GM19239 (cell line): Measurements from ENCODE around the gene APOBEC3C.
"Not testable (repeated sequence)": the region's sequence is repeated elsewhere in the genome, so short reads cannot be mapped to it uniquely, and the experiment has no call there.

Experiments used
- DNase-seq: peaks from one replicate; pipeline ENCODE4 v3.0.0; 2011; ENCODE audit warnings: low spot score; ENCODE audit not compliant: insufficient read length
- FAIRE-seq: peaks from 2 replicates; lab custom pipeline; 2011; peaks lifted over from hg19 to GRCh38; lab: Jason Lieb, UNC

APOBEC3C gene

DNA sequence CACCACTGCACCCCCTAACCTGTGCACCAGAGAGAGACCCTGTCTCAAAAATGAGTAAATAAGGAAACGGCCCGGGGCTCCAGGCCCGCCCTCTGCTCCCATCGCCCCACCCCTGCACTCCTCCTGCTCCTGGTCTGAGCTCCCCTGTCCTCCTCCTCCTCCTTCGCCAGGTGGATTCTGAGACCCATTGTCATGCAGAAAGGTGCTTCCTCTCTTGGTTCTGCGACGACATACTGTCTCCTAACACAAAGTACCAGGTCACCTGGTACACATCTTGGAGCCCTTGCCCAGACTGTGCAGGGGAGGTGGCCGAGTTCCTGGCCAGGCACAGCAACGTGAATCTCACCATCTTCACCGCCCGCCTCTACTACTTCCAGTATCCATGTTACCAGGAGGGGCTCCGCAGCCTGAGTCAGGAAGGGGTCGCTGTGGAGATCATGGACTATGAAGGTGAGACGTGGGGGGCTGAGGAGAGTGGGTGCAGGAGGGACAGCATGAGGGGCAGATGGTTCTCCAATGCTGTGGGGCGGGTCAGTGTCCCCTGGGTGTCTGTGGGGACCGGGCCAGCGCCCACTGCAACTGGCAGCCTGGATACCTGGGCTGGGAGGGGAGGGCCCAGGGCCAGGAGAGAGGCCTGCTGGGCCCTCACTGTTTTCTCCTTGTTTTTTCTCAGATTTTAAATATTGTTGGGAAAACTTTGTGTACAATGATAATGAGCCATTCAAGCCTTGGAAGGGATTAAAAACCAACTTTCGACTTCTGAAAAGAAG is 3.7 kb downstream of the APOBEC3C start:
- no peak for FAIRE-seq
- no peak for DNase-seq

DNA sequence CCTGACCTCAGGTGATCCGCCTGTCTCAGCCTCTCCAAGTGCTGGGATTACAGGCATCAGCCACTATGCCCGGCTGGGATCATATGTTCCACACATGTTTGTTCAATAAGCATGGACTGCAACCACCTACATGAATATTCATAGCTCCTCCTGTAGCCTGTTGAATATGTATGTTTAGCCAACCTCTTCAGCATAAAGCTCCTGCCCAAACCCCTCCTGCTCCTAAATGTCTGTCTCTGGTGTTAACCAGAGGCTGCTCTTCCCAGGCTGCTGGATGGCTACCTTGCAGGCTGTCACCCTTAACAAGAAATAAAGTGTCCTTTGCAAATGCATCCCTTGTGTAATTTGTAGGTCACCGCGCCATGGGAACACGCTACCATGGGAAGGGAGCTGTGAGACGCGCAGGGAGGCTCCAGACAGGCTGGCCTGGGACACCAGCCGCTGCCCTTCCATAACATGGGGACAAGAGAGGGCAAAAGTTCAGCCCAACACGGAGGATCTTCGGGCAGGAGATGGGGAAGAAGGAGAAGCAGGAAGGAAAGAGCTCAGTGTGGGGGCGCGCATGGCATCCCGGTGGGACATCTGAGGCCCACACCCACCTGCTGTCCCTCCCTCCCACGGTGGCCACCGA is 6.1 kb downstream of the APOBEC3C start:
- DNase-seq, result not testable (repeated sequence)
- peak; percentile 44 for FAIRE-seq

DNA sequence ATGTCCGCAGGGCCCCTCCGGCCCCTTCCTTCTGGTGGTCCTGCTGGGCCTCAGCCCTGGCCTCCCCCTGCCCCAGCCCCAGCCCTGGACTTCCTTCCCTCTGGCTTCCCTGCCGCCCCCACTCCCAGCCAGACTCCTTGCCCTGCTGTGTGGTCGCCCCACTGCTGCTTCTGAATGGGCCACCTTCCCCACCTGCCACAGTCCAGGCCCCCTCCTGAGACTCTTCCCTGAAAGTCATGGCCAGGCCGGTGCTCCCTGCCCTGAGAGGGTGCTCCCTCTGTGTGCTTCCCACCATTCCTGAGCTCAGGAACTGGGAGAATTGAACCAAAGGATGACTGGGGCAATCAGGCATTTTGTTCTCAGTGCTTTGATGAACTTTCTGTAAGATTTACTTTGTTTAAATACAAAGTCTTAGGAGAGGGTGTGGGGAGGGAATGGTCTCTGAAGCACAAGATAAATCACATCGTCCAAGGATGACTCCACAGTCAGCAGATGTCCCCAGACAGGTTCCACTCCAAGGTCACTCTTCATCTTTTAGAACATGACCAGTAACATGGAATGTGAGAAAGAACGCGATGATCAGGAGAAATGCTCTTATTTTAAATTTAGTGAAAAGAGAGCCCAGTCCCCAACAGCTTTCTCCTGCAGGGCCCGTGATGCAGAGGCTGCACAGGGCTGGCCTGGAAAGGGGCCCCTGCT is 7.6 kb downstream of the APOBEC3C start:
- peak; percentile 72 for FAIRE-seq
- DNase-seq, result no peak

DNA sequence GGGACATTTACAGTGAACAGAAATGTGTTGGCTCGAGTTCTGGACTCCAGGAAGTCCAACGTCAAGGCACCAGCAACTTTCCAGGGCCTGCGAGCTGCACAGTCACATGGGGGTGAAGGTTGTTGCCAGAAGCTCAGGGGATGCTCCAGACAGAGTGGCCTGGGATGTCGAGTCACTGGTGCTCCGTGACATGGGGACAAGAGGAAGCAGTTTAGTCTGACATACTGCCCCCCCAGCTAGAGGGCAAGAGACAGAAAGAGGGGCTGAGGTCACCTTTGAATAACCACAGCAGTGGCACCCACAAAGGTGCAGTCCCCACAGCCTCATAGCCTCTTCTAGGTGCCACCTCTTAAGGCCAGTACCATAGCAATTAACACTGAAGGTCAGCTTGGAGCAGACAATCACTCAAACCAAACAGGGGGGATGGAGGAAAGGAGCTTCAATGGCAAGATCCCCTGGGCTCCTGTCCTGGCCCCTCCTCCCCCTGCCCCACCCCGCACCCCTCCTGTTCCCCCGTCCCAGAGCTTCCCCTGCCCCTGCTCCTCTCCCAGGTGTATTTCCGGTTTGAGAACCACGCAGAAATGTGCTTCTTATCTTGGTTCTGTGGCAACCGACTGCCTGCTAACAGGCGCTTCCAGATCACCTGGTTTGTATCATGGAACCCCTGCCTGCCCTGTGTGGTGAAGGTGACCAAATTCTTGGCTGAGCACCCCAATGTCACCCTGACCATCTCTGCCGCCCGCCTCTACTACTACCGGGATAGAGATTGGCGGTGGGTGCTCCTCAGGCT is 10.7 kb downstream of the APOBEC3C start:
- FAIRE-seq (no peak), DNase-seq (no peak)

DNA sequence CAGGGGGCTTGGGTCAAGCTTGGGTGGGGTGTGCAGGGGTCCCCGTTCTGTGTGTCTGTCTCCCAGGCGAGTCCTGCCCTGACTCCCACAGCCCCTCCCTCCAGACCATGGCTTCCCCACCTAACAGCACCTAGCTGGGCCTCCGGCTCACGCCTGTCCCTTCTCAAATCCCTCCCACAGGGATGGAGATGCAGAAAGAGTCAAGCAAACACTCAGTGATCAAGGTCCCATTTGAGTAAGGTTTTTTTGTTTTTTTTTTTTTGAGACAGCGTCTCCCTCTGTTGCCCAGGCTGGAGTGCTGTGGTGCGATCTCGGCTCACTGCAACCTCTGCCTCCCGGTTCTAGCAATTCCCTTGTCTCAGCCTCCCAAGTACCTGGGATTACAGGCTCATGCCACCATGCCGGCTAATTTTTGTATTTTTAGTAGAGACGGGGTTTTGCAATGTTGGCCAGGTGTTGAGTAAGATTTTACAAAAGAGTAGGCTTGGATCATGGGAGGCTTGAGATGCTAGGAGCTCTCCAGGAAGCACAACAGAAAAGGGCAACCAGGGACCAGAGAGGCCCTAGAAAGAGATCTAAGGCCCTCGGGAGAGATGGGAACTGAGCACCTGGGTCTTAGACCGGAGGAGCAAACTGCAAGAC is 12.6 kb downstream of the APOBEC3C start:
- FAIRE-seq (no peak), DNase-seq (no peak)

DNA sequence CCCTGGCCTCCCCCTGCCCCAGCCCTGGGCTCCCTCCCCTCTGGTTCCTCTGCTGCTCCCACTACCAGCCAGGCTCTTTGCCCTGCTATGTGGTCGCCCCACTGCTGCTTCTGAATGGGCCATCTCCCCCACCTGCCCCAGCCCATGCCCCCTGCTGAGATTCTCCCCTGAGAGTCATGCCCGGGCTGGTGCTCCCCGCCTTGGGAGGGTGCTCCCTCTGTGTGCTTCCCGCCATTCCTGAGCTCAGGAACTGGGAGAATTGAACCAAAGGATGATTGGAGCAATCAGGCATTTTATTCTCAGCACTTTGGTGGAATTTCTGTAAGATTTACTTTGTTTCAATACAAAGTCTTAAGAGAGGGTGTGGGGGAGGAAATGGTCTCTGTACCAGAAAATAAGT is 13.7 kb downstream of the APOBEC3C start:
- FAIRE-seq (no peak), DNase-seq (no peak)

DNA sequence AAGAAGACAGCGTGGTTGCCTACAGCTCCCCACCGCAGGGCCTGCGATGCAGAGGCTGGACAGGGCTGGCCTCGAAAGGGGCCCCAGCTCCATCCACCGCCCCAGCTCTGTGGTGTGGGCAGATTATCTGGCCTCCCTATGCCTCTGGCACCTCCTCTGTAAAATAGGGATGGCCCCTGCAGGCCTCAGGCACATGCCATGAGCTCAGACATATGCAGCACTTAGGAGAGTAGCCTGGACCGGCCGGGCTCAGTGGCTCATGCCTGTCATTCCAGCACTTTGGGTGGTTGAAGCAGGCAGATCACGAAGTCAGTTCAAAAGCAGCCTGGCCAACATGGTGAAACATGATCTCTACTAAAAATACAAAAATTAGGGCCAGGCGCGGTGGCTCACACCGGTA is 14.2 kb downstream of the APOBEC3C start:
- FAIRE-seq (no peak), DNase-seq (no peak)

DNA sequence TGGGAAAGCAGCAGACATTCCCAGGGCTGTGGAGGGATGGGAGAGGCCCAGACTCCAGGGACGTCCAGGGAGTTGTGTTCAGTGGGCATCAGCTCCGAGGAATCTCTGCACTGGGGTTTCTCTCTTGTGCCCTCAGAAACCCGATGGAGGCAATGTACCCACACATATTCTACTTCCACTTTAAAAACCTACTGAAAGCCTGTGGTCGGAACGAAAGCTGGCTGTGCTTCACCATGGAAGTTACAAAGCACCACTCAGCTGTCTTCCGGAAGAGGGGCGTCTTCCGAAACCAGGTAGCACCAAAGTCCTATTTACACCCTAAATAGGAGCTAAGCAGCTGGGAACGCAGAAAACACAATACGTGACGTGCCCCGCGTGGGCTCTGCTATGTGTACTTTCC is 15.2 kb downstream of the APOBEC3C start:
- no peak for DNase-seq
- FAIRE-seq, result no peak

DNA sequence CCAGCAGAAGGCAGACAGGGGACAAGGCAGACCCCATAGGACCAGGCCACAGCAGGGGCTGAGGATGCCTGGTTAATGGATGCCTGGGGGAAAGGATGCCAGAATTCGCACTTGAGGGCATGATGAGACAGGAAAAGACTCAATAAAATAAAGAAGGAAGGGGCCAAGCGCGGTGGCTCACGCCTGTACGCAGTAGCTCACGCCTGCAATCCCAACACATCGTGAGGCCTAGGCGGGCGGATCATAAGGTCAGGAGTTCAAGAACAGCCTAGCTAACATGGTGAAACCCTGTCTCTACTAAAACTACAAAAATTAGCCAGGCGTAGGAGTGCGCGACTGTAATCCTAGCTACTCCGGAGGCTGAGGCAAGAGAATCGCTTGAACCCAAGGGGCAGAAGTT is 16.6 kb downstream of the APOBEC3C start:
- DNase-seq, result no peak
- FAIRE-seq, result no peak

DNA sequence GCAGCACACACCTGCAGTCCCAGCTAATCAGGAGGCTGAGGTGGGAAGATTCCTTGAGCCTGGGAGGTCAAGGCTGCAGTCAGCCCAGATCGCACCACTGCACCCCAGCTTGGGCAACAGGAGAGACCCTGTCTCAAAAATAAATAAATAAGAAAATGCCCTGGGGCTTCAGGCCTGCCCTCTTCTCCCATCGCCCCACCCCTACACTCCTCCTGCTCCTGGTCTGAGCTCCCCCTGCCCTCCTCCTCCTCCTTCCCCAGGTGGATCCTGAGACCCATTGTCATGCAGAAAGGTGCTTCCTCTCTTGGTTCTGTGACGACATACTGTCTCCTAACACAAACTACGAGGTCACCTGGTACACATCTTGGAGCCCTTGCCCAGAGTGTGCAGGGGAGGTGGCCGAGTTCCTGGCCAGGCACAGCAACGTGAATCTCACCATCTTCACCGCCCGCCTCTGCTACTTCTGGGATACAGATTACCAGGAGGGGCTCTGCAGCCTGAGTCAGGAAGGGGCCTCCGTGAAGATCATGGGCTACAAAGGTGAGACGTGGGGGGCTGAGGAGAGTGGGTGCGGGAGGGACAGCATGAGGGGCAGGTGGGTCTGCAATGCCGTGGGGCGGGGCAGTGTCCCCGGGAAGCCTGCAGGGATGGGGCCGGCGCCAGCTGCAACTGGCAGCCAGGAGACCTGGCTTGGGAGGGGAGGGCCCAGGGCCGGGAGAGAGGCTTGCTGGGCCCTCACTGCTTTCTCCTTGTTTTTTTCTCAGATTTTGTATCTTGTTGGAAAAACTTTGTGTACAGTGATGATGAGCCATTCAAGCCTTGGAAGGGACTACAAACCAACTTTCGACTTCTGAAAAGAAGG is 17.6 kb downstream of the APOBEC3C start:
- FAIRE-seq, DNase-seq: not testable (repeated sequence)

DNA sequence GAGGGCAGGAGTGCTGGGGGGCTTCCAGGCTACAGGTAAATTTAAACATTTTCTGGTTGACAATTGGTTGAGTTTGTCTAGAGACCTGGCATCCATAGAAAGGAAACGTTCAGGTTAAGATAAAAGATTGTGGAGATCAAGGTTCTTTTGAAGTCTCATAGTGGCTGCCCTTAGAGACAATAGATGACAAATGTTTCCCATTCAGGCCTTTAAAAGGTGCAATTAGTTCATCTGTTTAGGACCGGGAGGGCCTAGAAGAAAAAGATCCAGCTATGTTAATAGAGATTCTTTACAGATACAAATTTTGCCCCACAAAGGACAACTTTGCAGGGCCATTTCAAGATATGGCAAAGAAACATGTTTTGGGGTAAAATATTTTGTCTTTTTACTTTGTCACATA is 23.0 kb downstream of the APOBEC3C start:
- not testable (repeated sequence) for FAIRE-seq

DNA sequence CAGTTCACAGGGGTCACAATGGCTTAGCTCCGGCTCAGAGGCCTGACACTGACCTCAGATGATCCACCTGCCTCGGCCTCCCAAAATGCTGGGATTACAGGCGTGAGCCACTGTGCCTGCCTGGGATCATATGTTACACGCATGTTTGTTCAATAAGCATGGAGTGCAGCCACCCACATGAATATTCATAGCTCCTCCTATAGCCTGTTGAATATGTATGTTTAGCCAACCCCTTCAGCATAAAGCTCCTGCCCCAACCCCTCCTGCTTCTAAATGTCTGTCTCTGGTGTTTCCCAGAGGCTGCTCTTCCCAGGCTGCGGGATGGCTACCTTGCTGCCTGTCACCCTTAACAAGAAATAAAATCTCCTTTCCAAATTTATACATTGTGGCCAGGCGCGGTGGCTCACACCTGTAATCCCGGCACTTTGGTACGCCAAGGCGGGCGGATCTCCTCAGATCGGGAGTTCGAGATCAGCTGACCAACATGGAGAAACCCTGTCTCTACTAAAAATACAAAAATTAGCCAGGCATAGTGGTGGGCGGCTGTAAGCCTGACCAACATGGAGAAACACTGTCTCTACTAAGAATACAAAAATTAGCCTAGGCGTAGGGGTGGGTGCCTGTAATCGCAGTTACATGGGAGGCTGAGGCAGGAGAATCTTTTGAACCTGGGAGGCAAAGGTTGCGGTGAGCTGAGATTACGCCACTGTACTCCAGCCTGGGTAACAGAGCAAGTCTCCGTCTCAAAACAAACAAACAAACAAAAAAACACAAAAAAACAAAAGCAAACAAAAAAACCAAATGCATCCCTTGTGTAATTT is 25.5 kb downstream of the APOBEC3C start:
- FAIRE-seq (peak; percentile 14), DNase-seq (no peak)

More for the DNA sequence above, 23.0 kb downstream of the APOBEC3C start:
- DNase-seq, result not testable (repeated sequence)

DNA sequence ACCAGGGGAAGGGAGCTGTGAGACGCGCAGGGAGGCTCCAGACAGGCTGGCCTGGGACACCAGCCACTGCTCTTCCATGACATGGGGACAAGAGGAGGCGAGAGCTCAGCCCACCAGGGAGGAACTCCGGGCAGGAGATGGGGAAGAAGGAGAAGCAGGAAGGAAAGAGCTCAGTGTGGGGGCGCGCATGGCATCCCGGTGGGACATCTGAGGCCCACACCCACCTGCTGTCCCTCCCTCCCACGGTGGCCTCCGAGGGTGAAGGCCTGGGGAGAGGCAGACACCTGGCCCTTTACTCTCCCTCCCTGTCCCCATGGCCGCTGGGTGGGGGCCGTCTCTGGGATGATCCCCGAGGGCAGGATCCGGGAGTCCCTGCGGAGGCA is 26.1 kb downstream of the APOBEC3C start:
- DNase-seq, FAIRE-seq: not testable (repeated sequence)

DNA sequence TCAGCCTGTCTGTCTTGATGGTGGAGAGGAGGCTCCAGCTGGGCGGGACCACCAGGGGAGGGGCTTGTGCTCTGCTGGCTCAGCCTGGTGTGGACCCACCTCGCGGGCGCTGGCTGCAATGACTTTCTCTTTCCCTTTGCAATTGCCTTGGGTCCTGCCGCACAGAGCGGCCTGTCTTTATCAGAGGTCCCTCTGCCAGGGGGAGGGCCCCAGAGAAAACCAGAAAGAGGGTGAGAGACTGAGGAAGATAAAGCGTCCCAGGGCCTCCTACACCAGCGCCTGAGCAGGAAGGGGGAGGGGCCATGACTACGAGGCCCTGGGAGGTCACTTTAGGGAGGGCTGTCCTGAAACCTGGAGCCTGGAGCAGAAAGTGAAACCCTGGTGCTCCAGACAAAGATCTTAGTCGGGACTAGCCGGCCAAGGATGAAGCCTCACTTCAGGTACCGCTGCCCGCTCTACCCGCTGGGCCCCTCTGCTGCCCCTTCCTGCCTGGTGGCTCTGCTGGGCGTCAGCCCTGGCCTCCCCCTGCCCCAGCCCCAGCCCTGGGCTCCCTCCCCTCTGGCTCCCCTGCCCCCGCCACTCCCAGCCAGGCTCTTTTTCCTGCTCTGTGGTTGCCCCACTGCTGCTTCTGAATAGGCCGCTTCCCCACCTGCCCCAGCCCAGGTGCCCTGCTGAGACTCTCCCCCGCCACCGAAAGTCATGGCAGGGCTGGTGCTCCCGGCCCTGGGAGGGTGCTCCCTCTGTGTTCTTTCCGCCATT is 26.7 kb downstream of the APOBEC3C start, which contains the start of gene APOBEC3F:
APOBEC3F (plus strand) TSS at position 327 of the 759 bp plus-strand sequence; CDS start at position 424, 97 bp downstream.
- peak; percentile 95 for FAIRE-seq
- not testable (repeated sequence) for DNase-seq

DNA sequence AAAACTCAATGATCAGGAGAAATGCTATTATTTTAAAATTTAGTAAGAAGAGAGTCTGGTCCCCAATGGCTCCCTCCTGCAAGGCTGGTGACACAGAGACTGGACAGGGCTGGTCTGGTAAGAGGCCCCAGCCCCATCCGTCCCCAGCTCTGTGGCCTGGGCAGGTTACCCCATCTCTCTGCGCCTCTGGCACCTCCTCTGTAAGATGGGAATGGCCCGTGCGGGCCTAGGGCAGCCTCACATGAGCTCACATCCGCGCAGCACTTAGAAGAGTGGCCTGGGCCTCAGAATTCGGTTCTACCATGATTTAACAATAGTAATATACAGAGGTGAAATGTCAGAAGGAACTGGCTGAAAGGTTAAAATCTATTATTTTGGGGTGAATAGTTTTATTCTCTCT is 27.9 kb downstream of the APOBEC3C start:
- DNase-seq (no peak), FAIRE-seq (no peak)

DNA sequence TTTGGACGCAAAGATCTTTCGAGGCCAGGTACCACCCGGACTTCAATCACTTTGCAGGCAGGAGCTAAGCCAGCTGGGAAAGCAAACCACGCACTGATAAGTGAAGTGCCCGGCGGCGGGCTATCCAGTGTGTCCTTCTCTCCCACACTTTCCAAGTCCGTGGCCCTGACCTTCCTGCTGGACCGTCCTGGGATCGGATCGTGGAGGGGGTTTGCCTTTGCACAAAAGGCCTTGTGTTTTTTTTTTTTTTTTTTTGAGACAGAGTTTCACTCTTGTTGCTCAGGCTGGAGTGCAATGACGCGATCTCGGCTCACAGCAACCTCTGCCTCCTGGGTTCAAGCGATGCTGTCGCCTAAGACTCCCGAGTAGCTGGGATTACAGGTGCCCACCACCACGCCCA is 29.0 kb downstream of the APOBEC3C start:
- not testable (repeated sequence) for FAIRE-seq

DNA sequence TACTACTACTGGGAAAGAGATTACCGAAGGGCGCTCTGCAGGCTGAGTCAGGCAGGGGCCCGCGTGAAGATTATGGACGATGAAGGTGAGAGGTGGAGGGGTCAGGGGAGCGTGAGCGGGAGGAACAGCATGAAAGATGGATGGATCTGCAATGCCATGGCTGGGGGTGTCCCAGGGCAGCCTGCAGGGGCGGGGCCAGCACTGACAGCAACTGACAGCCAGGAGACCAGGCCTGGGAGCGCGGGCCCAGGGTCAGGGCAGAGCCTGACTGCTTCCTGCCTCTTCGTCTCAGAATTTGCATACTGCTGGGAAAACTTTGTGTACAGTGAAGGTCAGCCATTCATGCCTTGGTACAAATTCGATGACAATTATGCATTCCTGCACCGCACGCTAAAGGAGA is 31.1 kb downstream of the APOBEC3C start:
- peak; percentile 47 for FAIRE-seq
- DNase-seq, result not testable (repeated sequence)

More for the DNA sequence above, 29.0 kb downstream of the APOBEC3C start:
- DNase-seq, result not testable (repeated sequence)
